HTERT RPE-1 (cell line): ENCODE data around the gene USP36.

Source experiments
- in situ Hi-C: fragments of 300-500 bp; cut with MboI; formaldehyde crosslinking; loops from 4 replicates; pipeline ENCODE4 v1.14.3; 2020; ENCODE audit warnings: low sequenced_read_pairs

Gene USP36

DNA sequence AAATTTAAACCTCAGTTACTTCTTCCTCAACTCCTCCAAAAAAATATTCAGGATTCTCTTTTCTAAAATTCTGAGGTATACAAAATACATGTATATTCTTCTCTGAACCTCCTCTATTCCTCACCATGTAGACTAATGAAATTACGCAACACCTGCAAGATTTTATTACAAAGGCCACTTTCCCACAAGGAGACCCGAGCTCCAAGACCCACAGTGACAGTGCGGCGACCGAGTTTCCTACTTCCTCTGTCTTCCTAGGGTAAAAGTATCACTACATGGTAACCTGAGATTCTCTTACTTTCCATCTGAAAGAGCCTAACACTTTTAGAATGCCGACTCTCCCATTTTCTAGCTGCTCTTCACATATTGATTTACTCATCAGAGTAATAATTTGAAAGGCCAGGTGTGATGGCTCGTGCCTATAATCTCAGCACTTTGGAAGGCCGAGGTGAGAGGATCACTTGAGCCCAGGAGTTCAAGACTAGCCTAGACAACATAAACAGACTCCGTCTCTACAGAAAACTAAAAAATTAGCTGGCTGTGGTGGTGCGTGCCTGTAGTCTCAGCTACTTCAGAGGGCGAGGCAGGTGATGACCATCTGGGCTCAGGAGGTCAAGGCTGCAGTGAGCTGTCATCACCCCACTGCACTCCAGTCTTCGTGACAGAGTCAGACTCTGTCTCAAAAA lies 94.2 kb downstream of the USP36 start:
- in situ Hi-C loops: no loop called here
